Measurements from ENCODE around the gene WNK1. TPM values are rescaled to one million over a fixed set of nuclear protein-coding genes. Genes with fewer than 3 reads are reported as not detected.
A peak's percentile ranks its signal among the peaks of the same experiment; 100 is the strongest.

Gene WNK1
- total and polyA plus RNA-seq, 12 donors, result 43.5 to 408 (median 304) TPM

GRCh38 chr12:907413-908185 lies 155.2 kb downstream of the WNK1 start:
- no peak for DNase-seq
- intact Hi-C loops (cut with DNase I), result no loop called here
- no peak overlapping the region for H3K4me3 ChIP-seq
- peaks cover 3 to 52% (median 38%) of the 10 kb centered on the region in 9 donors for H3K4me1 ChIP-seq
- no peak for TF ChIP-seq CTCF (IDR thresholded peaks at IDR 0.05)
- no peaks in the 10 kb centered on the region for H3K9me3 ChIP-seq
- WGBS, 2 donors, result 81 to 82% methylated on average over 16 of the region's 16 CpGs
- no peak for ATAC-seq
- H3K27ac ChIP-seq, result no peak overlapping the region
- H3K27me3 ChIP-seq, result no peaks in the 10 kb centered on the region
- H3K36me3 ChIP-seq, result peaks cover 0 to 100% (median 49%) of the 10 kb centered on the region in 9 donors

- ATAC-seq (no peak), DNase-seq (no peak)
- Histone ChIP-seq H3K9me3 (no peaks in the 10 kb centered on the region), H3K27ac (peak overlapping the region in 1 of 10 donors; percentile 17), H3K4me1 (peaks cover 3 to 60% (median 31%) of the 10 kb centered on the region in 9 donors), H3K36me3 (peaks cover 0 to 100% (median 53%) of the 10 kb centered on the region in 9 donors), H3K4me3 (no peak overlapping the region), H3K27me3 (no peaks in the 10 kb centered on the region)
- intact Hi-C loops (cut with DNase I), result loop anchor here in 1 of 10 donors (5.0 kb wide), 1 partner anchor 37 kb away; the partner anchor contains the start of gene RAD52
- WGBS, 2 donors, result 74 to 82% methylated on average over 3 of the region's 3 CpGs
- TF ChIP-seq CTCF (IDR thresholded peaks at IDR 0.05), result no peak
Observed at GRCh38 chr12:909861-910260, 157.5 kb downstream of the WNK1 start.

- WGBS, 2 donors, result 73 to 76% methylated on average over 4 of the region's 4 CpGs
- H3K4me3 ChIP-seq, result no peak overlapping the region
- TF ChIP-seq CTCF (IDR thresholded peaks at IDR 0.05), result no peak
- ATAC-seq (no peak), DNase-seq (no peak)
- H3K36me3 ChIP-seq, result peaks cover 0 to 100% (median 51%) of the 10 kb centered on the region in 9 donors
- H3K27ac ChIP-seq, result peak overlapping the region in 3 of 10 donors; percentile 10 to 76 (median 59)
- H3K27me3 ChIP-seq, result no peaks in the 10 kb centered on the region
- H3K9me3 ChIP-seq, result no peaks in the 10 kb centered on the region
- peaks cover 3 to 65% (median 37%) of the 10 kb centered on the region in 9 donors for H3K4me1 ChIP-seq
- intact Hi-C loops (cut with DNase I), result loop anchor here in 1 of 10 donors (5.0 kb wide), 1 partner anchor 37 kb away; the partner anchor contains the start of gene RAD52
Observed at GRCh38 chr12:910416-910815, 158.0 kb downstream of the WNK1 start.

- DNase-seq, result peak in 1 of 2 donors; percentile 53
- Histone ChIP-seq H3K27ac (peak overlapping the region in 7 of 10 donors; percentile 10 to 76 (median 28)), H3K9me3 (no peaks in the 10 kb centered on the region), H3K27me3 (no peaks in the 10 kb centered on the region), H3K4me3 (no peak overlapping the region), H3K36me3 (peaks cover 0 to 100% (median 52%) of the 10 kb centered on the region in 9 donors), H3K4me1 (peaks cover 3 to 68% (median 39%) of the 10 kb centered on the region in 9 donors)
- intact Hi-C loops (cut with DNase I), result loop anchor here in 1 of 10 donors (5.0 kb wide), 1 partner anchor 36 kb away; the partner anchor contains the start of gene RAD52
- no peak for TF ChIP-seq CTCF (IDR thresholded peaks at IDR 0.05)
- peak; percentile 35 to 78 (median 62) for ATAC-seq
- WGBS, 2 donors, result 36 to 40% methylated on average over 10 of the region's 10 CpGs
Observed at GRCh38 chr12:911191-911826, 158.9 kb downstream of the WNK1 start.
